Measurements from ENCODE around the gene CYSTM1.

- TF ChIP-seq, protein P1, sequence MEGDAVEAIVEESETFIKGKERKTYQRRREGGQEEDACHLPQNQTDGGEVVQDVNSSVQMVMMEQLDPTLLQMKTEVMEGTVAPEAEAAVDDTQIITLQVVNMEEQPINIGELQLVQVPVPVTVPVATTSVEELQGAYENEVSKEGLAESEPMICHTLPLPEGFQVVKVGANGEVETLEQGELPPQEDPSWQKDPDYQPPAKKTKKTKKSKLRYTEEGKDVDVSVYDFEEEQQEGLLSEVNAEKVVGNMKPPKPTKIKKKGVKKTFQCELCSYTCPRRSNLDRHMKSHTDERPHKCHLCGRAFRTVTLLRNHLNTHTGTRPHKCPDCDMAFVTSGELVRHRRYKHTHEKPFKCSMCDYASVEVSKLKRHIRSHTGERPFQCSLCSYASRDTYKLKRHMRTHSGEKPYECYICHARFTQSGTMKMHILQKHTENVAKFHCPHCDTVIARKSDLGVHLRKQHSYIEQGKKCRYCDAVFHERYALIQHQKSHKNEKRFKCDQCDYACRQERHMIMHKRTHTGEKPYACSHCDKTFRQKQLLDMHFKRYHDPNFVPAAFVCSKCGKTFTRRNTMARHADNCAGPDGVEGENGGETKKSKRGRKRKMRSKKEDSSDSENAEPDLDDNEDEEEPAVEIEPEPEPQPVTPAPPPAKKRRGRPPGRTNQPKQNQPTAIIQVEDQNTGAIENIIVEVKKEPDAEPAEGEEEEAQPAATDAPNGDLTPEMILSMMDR (IDR thresholded peaks at IDR 0.05; ENCODE audit: low read depth, low read length, missing input control): no peak
- TF ChIP-seq, protein P2, sequence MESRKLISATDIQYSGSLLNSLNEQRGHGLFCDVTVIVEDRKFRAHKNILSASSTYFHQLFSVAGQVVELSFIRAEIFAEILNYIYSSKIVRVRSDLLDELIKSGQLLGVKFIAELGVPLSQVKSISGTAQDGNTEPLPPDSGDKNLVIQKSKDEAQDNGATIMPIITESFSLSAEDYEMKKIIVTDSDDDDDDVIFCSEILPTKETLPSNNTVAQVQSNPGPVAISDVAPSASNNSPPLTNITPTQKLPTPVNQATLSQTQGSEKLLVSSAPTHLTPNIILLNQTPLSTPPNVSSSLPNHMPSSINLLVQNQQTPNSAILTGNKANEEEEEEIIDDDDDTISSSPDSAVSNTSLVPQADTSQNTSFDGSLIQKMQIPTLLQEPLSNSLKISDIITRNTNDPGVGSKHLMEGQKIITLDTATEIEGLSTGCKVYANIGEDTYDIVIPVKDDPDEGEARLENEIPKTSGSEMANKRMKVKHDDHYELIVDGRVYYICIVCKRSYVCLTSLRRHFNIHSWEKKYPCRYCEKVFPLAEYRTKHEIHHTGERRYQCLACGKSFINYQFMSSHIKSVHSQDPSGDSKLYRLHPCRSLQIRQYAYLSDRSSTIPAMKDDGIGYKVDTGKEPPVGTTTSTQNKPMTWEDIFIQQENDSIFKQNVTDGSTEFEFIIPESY (IDR thresholded peaks at IDR 0.05): no peak
- no peak for TF ChIP-seq JUND (IDR thresholded peaks at IDR 0.05)
- TF ChIP-seq, protein P3, sequence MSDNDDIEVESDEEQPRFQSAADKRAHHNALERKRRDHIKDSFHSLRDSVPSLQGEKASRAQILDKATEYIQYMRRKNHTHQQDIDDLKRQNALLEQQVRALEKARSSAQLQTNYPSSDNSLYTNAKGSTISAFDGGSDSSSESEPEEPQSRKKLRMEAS (IDR thresholded peaks at IDR 0.05): no peak
- no peak for TF ChIP-seq HNF4G (IDR thresholded peaks at IDR 0.05)
Observed at GRCh38 chr5:140125637-140126036, 49.4 kb upstream of the CYSTM1 start, which contains the start of gene IGIP.
